WTC11 (cell line): ENCODE results near the gene TRIOBP.

ENCODE experiments used
- FOXJ3 ChIP-seq: sonication (generic); formaldehyde crosslinking; IDR thresholded peaks from 2 replicates; pipeline ENCODE4 v1.9.0; 2021; ENCODE audit warnings: missing genetic modification reagents, mild to moderate bottlenecking, borderline replicate concordance
- TF ChIP-seq, protein P1 (sequence below): fragments of 200-600 bp; IDR thresholded peaks from 2 replicates; pipeline ENCODE4 v1.8.0; 2022; ENCODE audit warnings: antibody characterized with exemption

DNA sequence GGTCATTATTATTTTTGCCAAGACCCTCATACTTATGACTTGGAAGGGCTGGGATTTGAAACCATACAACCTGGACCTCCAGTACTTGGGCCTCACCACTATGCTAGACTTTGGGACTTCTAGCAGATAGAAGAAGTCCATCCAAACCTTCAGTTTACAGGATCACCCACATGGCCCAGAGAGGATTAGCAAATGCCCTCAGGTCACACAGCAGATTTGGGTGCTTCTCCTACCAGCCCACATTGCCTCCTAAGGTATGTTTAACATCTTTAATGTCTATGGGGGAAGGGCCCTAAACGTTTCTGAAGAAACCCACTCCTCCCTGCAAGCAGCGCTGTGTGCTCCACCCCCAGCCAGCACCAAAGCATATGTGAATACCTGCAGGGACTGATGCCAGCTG, 93.4 kb downstream of the TRIOBP start:
- TF ChIP-seq, protein P1, sequence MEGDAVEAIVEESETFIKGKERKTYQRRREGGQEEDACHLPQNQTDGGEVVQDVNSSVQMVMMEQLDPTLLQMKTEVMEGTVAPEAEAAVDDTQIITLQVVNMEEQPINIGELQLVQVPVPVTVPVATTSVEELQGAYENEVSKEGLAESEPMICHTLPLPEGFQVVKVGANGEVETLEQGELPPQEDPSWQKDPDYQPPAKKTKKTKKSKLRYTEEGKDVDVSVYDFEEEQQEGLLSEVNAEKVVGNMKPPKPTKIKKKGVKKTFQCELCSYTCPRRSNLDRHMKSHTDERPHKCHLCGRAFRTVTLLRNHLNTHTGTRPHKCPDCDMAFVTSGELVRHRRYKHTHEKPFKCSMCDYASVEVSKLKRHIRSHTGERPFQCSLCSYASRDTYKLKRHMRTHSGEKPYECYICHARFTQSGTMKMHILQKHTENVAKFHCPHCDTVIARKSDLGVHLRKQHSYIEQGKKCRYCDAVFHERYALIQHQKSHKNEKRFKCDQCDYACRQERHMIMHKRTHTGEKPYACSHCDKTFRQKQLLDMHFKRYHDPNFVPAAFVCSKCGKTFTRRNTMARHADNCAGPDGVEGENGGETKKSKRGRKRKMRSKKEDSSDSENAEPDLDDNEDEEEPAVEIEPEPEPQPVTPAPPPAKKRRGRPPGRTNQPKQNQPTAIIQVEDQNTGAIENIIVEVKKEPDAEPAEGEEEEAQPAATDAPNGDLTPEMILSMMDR: no peak
- TF ChIP-seq FOXJ3 (CRISPR knock-in tag): no peak
